Gastrocnemius medialis (tissue), 4 donors: Measurements from ENCODE around the gene RASAL2. TPM values are rescaled to one million over a fixed set of nuclear protein-coding genes. Genes with fewer than 3 reads are reported as not detected.

Experiments
- ATAC-seq, 2 donors: fragments of 150-250 bp; one replicate each; pipeline ENCODE4 v1.9.1; 2016
- DNase-seq, 2 donors: peaks; one replicate each; pipeline ENCODE4 v3.0.0-alpha.2; 2019
- H3K27ac ChIP-seq, 4 donors: fragments of 200-600 bp; sonication (generic); 1 replicate in 1 of 4; 2 replicates in 3 of 4; pipeline ENCODE4 v1.5.1; 2016 to 2018; ENCODE audit warnings: mild to moderate bottlenecking in 2 of 4, moderate library complexity in 1 of 4
- H3K27me3 ChIP-seq, 3 donors: fragments of 200-600 bp; sonication (generic) in 2 of 3; 1 replicate in 1 of 3; 2 replicates in 2 of 3; pipeline versions ENCODE4 v1.5.1 to v1.6.0; 2016 to 2019; ENCODE audit warnings: mild to moderate bottlenecking in 1 of 3, moderate library complexity in 1 of 3
- H3K36me3 ChIP-seq, 2 donors: fragments of 200-600 bp; sonication (generic) in 1 of 2; one replicate each; pipeline ENCODE4 v1.5.1; 2017 to 2018
- H3K4me1 ChIP-seq, 2 donors: fragments of 200-600 bp; sonication (generic) in 1 of 2; one replicate each; pipeline ENCODE4 v1.5.1; 2016 to 2017; ENCODE audit warnings: mild to moderate bottlenecking in 2 of 2
- H3K4me3 ChIP-seq, 4 donors: fragments of 200-600 bp; sonication (generic) in 3 of 4; 1 replicate in 1 of 4; 2 replicates in 3 of 4; pipeline ENCODE4 v1.5.1; 2016 to 2019; ENCODE audit warnings: mild to moderate bottlenecking in 2 of 4
- H3K9me3 ChIP-seq, 3 donors: fragments of 200-600 bp; sonication (generic) in 2 of 3; 1 replicate in 1 of 3; 2 replicates in 2 of 3; pipeline ENCODE4 v1.5.1; 2016 to 2019
- POLR2A ChIP-seq, 2 donors: fragments of 450-650 bp; IDR thresholded peaks; one replicate each; pipeline ENCODE4 v1.6.1; 2017; ENCODE audit warnings: antibody characterized with exemption in 2 of 2, mild to moderate bottlenecking in 2 of 2, moderate library complexity in 2 of 2
- in situ Hi-C, 4 donors: fragments of 200-750 bp; cut with MboI; loops; one replicate each; pipeline versions ENCODE4 v1.15.0 to v1.8.0; 2017; ENCODE audit warnings: low sequenced_read_pairs in 4 of 4
- intact Hi-C: fragments of 100-400 bp; cut with DNase I; formaldehyde crosslinking; loops from one replicate; pipeline ENCODE4 v1.15.1; 2023; ENCODE audit warnings: low total_unique reads
- total RNA-seq, 4 donors: library from RNA; depleted of rRNA; stranded (reverse); fragments of >200 nt; gene quantifications; one replicate each; pipeline versions ENCODE4 v1.1.0 to v1.2.3, GENCODE V29; 2016
- TF ChIP-seq, protein P1 (sequence below), 5 experiments: fragments of 450-650 bp in 3 of 5; fragments of 200-600 bp in 2 of 5; sonication (generic) in 2 of 5; IDR thresholded peaks in 4 of 5; conservative IDR thresholded peaks in 1 of 5; 1 replicate in 4 of 5; 2 replicates in 1 of 5; pipeline ENCODE4 v1.5.1; 2016 to 2019; ENCODE audit warnings: antibody characterized with exemption in 5 of 5, mild to moderate bottlenecking in 3 of 5, moderate library complexity in 3 of 5

RASAL2 gene
- 10 to 100 TPM in 1 of 4 donors, 1 to 10 TPM in 3; 7.6 to 13.4 (median 8.8) TPM for total RNA-seq

DNA sequence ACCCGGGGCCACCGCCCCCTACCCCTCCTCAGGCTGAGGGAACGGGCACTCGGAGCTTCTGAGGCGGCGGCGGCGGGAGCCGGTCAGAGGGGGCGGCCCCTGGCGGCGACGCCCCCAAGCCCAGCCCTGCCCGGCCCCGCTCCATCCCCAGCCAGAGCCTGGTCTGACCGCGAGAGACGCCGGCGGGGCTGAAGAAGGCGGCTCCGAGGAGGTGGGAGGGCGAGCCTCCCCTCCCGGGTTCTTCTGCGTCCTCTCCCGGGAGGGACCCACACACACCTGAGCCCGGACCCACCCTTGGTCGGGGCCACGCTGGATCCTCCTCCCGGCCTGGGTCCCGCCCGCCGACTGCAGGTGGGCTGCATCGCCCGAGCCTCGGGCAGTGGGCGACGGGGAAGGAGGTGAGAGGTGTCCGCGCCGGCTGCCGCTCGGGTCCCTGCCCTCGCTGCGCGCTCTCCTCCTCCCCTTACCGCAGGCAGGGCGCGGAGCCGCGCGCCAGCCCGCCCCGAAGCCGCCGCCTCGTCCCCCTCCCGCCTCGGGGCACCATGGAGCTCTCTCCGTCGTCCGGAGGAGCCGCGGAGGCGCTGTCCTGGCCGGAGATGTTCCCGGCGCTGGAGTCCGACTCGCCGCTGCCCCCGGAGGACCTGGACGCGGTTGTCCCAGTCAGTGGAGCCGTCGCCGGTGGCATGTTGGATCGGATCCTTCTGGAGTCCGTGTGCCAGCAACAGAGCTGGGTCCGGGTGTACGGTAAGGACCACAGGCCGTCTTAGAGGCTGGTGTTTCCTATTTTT is at the start of gene RASAL2:
Gene RASAL2 (plus strand): TSS at position 154 of the 788 bp plus-strand sequence. CDS start 389 bp downstream, at position 543.
- peak; percentile 23 to 28 for TF ChIP-seq POLR2A (IDR thresholded peaks at IDR 0.05)
- TF ChIP-seq, protein P1, sequence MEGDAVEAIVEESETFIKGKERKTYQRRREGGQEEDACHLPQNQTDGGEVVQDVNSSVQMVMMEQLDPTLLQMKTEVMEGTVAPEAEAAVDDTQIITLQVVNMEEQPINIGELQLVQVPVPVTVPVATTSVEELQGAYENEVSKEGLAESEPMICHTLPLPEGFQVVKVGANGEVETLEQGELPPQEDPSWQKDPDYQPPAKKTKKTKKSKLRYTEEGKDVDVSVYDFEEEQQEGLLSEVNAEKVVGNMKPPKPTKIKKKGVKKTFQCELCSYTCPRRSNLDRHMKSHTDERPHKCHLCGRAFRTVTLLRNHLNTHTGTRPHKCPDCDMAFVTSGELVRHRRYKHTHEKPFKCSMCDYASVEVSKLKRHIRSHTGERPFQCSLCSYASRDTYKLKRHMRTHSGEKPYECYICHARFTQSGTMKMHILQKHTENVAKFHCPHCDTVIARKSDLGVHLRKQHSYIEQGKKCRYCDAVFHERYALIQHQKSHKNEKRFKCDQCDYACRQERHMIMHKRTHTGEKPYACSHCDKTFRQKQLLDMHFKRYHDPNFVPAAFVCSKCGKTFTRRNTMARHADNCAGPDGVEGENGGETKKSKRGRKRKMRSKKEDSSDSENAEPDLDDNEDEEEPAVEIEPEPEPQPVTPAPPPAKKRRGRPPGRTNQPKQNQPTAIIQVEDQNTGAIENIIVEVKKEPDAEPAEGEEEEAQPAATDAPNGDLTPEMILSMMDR (IDR thresholded peaks at IDR 0.05 in 4 of 5, conservative IDR thresholded peaks at IDR 0.05 in 1 of 5) = peak in 2 of 5 experiments; percentile 25 to 32
- H3K9me3 ChIP-seq = no peaks in the 10 kb centered on the region
- peak within 1 kb of the TSS; percentile 84 to 90 (median 86) for H3K27ac ChIP-seq
- intact Hi-C loops = loop anchor here (2.0 to 5.0 kb wide), 2 partner anchors 37 to 55 kb away; no protein-coding TSS in a partner anchor
- peak; percentile 65 to 67 for ATAC-seq
- H3K27me3 ChIP-seq = no peaks in the 10 kb centered on the region
- H3K4me3 ChIP-seq = peak within 1 kb of the TSS; percentile 89 to 92 (median 91)
- H3K4me1 ChIP-seq = peaks cover 26% of the 10 kb centered on the region in 2 donors
- DNase-seq = peak; percentile 43 to 54
- H3K36me3 ChIP-seq = no peaks in the 10 kb centered on the region
- in situ Hi-C loops = no loop called here

DNA sequence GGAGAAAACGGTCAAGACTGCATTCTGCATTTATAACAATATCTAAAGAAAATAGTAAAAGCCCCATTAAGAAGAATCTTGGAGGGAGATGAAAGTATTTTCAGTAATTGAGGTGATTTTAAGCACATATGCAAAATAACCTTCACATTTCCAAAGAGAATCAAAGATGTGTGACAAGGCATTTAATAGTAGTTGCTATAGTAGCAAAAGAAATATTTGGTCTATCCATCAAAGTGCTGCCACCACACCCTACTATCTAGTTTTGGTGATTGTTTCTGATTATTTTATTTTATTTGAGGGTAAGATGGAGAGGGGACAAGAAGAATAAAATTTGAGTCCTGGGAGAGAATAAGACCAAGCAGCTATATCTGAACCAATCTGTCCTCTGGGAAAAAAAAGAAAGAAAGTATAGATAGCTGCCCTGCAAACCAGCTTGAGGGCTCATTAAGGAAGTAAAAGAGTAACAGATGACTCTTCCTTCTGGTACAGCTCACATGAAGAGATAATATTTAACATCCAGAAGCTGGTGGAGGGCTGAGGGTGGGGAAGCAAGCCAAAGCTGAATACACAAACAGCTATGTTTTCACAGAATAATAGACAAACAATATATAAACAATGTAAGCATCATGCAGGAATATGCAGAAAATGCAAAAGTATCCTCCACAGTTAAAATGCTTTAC is 47.2 kb upstream of the RASAL2 start:
- no peak for DNase-seq
- no peak overlapping the region for H3K4me3 ChIP-seq
- no peaks in the 10 kb centered on the region for H3K9me3 ChIP-seq
- intact Hi-C loops = no loop called here
- no peaks in the 10 kb centered on the region for H3K36me3 ChIP-seq
- H3K27me3 ChIP-seq = no peaks in the 10 kb centered on the region
- in situ Hi-C loops = loop anchor here in 1 of 4 donors (10.0 to 25.0 kb wide), 2 partner anchors 92 to 241 kb away; no protein-coding TSS in a partner anchor
- H3K4me1 ChIP-seq = peaks cover 0 to 3% of the 10 kb centered on the region in 2 donors
- TF ChIP-seq, protein P1 (IDR thresholded peaks at IDR 0.05 in 4 of 5, conservative IDR thresholded peaks at IDR 0.05 in 1 of 5) = no peak
- no peak for TF ChIP-seq POLR2A (IDR thresholded peaks at IDR 0.05)
- H3K27ac ChIP-seq = no peak overlapping the region
- ATAC-seq = no peak

DNA sequence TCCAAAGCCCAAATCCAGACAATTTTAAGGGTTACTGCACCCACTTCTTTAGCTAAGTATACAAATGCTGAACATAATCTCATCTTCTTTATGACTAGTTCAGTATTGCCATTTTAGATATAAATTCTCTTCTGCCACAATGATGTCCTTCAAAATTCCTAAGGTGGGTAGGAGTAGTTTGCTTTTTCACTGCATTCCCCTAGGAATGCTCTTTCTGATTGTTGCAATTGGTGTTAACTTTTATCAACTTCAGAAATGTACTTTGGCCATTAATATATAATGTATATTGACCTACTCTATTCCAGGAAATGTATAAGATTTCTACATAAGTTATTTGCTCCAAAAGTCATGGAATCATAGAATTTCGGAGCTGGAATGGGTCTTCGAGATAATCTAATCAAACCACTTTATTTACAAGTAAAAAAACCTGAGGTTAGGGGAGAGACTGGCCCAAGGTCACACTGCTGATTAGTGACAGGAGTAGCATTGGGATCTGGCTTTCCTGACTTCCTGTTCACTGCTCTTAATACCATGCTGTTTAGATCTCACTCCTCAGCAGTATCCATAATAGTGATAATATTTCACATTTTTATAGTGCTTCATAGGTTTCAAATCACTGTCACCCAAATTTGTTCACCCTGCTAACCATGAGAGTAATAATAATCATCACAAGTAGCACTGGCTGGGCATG is 46.4 kb upstream of the RASAL2 start:
- no peak for DNase-seq
- Histone ChIP-seq H3K27ac (no peak overlapping the region), H3K36me3 (no peaks in the 10 kb centered on the region), H3K4me3 (no peak overlapping the region), H3K27me3 (no peaks in the 10 kb centered on the region), H3K4me1 (peaks cover 0 to 8% of the 10 kb centered on the region in 2 donors), H3K9me3 (no peaks in the 10 kb centered on the region)
- TF ChIP-seq POLR2A (IDR thresholded peaks at IDR 0.05) = no peak
- TF ChIP-seq, protein P1 (IDR thresholded peaks at IDR 0.05 in 4 of 5, conservative IDR thresholded peaks at IDR 0.05 in 1 of 5) = no peak
- ATAC-seq = no peak
- intact Hi-C loops = no loop called here
- in situ Hi-C loops = loop anchor here in 1 of 4 donors (10.0 to 25.0 kb wide), 2 partner anchors 93 to 240 kb away; no protein-coding TSS in a partner anchor

DNA sequence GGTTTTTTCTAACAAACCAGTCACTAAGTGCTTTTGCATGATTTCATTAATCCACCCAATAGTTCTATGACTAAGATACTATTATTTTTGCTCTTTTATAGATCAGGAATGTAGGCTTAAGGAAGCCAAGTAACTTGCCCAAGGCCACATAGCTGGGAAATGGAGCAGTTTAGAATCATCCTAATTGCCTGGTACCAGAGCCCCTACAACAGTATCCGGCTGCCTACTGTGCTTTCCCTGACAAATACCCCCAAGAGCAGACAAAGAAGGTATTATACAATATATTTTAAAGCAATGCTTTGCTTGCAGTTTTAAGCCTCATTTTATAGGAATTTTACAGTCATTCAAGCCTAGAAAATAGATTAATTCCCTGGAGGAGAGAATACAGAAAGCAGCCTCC is 45.5 kb upstream of the RASAL2 start:
- ATAC-seq (no peak), DNase-seq (no peak)
- in situ Hi-C loops (loop anchor here in 1 of 4 donors (10.0 to 25.0 kb wide), 2 partner anchors 94 to 239 kb away; no protein-coding TSS in a partner anchor), intact Hi-C loops (no loop called here)
- H3K4me1 ChIP-seq = peaks cover 0 to 14% of the 10 kb centered on the region in 2 donors
- no peaks in the 10 kb centered on the region for H3K9me3 ChIP-seq
- no peak for TF ChIP-seq POLR2A (IDR thresholded peaks at IDR 0.05)
- TF ChIP-seq, protein P1 (IDR thresholded peaks at IDR 0.05 in 4 of 5, conservative IDR thresholded peaks at IDR 0.05 in 1 of 5) = no peak
- H3K27ac ChIP-seq = no peak overlapping the region
- H3K36me3 ChIP-seq = no peaks in the 10 kb centered on the region
- no peaks in the 10 kb centered on the region for H3K27me3 ChIP-seq
- H3K4me3 ChIP-seq = no peak overlapping the region
